ENCODE results near the gene PEX1.

DNA sequence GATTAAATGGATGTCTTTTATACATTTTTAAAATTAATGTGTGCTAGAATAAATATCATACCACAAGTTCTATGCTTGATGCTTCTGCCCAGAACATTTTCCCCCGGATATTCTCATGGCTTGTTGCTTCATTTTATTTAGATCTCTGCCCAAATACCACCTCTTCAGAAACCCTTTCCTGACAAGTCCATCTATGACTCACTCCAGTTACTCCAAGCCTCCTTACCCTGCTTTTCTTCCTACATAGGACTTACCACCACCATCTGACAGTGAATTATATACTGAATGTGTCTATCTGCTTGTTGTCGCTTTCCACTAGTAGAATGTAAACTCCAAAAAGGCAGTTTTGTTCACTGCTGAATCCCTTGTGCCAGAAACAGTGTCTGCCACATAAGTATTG is 31.4 kb downstream of the PEX1 start:
- TF ChIP-seq RAD21 (CRISPR knock-in tag; conservative IDR thresholded peaks at IDR 0.05 in 1 of 2, IDR thresholded peaks at IDR 0.05 in 1 of 2) (no peak), EP300 (IDR thresholded peaks at IDR 0.05; ENCODE audit: low read length) (no peak), CC2D1A (IDR thresholded peaks at IDR 0.05) (no peak), SMAD1 (IDR thresholded peaks at IDR 0.05; ENCODE audit: low read depth, low read length, partially characterized antibody) (no peak)
- TF ChIP-seq, protein P1, sequence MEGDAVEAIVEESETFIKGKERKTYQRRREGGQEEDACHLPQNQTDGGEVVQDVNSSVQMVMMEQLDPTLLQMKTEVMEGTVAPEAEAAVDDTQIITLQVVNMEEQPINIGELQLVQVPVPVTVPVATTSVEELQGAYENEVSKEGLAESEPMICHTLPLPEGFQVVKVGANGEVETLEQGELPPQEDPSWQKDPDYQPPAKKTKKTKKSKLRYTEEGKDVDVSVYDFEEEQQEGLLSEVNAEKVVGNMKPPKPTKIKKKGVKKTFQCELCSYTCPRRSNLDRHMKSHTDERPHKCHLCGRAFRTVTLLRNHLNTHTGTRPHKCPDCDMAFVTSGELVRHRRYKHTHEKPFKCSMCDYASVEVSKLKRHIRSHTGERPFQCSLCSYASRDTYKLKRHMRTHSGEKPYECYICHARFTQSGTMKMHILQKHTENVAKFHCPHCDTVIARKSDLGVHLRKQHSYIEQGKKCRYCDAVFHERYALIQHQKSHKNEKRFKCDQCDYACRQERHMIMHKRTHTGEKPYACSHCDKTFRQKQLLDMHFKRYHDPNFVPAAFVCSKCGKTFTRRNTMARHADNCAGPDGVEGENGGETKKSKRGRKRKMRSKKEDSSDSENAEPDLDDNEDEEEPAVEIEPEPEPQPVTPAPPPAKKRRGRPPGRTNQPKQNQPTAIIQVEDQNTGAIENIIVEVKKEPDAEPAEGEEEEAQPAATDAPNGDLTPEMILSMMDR (IDR thresholded peaks at IDR 0.05 in 2 of 3, conservative IDR thresholded peaks at IDR 0.05 in 1 of 3; ENCODE audit: insufficient read depth in 2 of 3, low read depth in 1 of 3, low read length in 3 of 3) = no peak

Data from K562 (cell line).